ENCODE data around the gene LARGE1. TPM values are rescaled to one million over a fixed set of nuclear protein-coding genes. Genes with fewer than 3 reads are reported as not detected.

The LARGE1 gene
- total RNA-seq, 1 donor from 2014 or later, result 27.4 TPM

DNA sequence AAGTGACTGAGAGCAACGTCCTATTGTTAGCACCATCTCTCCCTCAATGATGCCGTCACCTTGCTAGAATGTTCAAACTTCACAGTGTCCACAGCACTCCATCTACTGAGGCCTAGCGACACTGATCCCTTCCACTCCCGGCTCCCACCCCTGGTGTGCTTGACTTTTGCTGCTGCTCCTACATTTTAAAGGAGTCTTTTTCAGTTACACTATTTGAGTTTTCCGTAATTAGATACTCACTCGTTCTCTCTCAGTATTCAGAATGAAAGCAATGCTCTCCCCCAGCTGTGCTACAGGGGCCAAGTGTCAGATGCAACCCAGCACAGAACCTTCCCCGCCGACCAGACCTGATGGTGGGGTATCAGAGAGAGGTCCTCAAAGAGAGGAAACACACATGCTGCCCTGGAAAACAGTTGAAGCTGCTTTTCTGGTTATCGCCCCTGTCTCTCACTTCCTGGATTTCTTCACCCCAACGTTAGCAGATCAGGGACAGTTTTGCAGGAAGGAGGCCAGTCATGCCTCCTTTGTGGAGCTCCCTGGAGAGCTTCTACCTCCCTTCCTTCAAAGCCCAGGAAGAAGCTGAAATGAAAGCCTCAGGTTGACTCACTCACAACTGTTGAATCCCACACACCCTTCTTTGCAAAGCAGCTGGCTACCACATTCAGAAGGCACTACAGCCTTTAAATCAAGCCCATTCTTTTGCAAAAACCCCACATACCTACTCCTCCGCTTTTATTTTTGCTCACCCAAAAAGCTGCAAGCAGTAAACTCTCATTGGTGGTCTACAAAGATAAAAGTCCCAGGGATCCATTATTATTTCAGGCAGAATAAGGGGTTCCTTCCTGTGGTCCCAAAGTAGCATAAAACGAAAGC, 23.5 kb downstream of the LARGE1 start:
- Histone ChIP-seq H3K36me3 (no peaks in the 10 kb centered on the region), H3K27me3 (ENCODE audit: low read depth) (no peaks in the 10 kb centered on the region), H3K9me3 (no peaks in the 10 kb centered on the region), H3K27ac (no peak overlapping the region), H3K4me1 (no peaks in the 10 kb centered on the region), H3K4me3 (no peak overlapping the region)
- ATAC-seq, result no peak
- intact Hi-C loops (cut with DNase I), result no loop called here
- no peak for DNase-seq
- TF ChIP-seq, protein P1, sequence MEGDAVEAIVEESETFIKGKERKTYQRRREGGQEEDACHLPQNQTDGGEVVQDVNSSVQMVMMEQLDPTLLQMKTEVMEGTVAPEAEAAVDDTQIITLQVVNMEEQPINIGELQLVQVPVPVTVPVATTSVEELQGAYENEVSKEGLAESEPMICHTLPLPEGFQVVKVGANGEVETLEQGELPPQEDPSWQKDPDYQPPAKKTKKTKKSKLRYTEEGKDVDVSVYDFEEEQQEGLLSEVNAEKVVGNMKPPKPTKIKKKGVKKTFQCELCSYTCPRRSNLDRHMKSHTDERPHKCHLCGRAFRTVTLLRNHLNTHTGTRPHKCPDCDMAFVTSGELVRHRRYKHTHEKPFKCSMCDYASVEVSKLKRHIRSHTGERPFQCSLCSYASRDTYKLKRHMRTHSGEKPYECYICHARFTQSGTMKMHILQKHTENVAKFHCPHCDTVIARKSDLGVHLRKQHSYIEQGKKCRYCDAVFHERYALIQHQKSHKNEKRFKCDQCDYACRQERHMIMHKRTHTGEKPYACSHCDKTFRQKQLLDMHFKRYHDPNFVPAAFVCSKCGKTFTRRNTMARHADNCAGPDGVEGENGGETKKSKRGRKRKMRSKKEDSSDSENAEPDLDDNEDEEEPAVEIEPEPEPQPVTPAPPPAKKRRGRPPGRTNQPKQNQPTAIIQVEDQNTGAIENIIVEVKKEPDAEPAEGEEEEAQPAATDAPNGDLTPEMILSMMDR (IDR thresholded peaks at IDR 0.05), result no peak

GRCh38 chr22:33896154-33896553, 24.1 kb downstream of the LARGE1 start:
- Histone ChIP-seq H3K9me3 (no peaks in the 10 kb centered on the region), H3K4me3 (no peak overlapping the region), H3K4me1 (no peaks in the 10 kb centered on the region), H3K36me3 (no peaks in the 10 kb centered on the region), H3K27ac (no peak overlapping the region), H3K27me3 (ENCODE audit: low read depth) (no peaks in the 10 kb centered on the region)
- intact Hi-C loops (cut with DNase I), result no loop called here
- DNase-seq (no peak), ATAC-seq (no peak)
- TF ChIP-seq, protein P1 (IDR thresholded peaks at IDR 0.05), result no peak

DNA sequence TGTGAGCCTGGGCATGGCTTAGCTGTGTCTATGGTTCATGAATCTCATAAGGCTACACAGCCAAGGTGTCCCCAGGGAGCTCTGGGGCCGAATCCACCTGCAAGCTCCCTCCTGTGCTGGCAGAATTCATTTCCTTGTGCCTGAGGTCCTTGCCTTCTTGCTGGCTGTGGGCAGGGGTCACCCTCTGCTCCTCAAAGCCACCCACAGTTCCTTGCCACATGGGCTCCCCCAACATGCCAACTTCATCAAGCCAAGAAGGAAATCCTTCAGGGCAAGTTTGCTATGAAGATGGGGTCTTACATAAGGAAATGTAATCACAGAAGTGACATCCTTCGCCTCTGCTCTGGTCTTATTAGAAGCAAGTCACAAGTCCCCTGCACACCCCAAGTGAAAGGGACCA, 24.8 kb downstream of the LARGE1 start:
- H3K4me3 ChIP-seq, result no peak overlapping the region
- no peaks in the 10 kb centered on the region for H3K27me3 ChIP-seq (ENCODE audit: low read depth)

DNA sequence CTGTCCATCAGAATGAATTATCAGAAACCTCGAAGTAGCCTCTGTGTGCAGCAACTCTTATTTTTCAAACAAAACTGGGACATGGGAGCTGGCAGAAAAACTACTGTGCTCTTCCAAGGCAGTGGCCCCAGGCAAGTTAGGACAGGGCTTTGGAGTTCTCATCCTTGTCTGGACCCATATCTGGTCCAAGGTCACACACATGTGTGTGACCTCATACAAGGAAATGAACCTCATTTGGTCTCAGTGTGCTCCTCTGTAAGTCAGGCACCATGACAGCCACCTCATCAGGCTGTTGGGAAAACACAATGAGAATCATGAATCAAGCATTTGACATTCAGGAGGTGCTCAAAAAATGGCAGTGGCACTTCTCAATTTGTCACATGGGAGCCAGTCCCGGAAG, 25.8 kb downstream of the LARGE1 start:
- H3K36me3 ChIP-seq, result no peaks in the 10 kb centered on the region
- no peaks in the 10 kb centered on the region for H3K4me1 ChIP-seq
- H3K27me3 ChIP-seq (ENCODE audit: low read depth), result no peaks in the 10 kb centered on the region
- no peak overlapping the region for H3K27ac ChIP-seq
- no peak overlapping the region for H3K4me3 ChIP-seq
- no peaks in the 10 kb centered on the region for H3K9me3 ChIP-seq
- TF ChIP-seq, protein P1 (IDR thresholded peaks at IDR 0.05), result no peak
- no peak for ATAC-seq
- DNase-seq, result no peak
- intact Hi-C loops (cut with DNase I), result no loop called here

More for the DNA sequence above, 24.8 kb downstream of the LARGE1 start:
- DNase-seq, result no peak
- Histone ChIP-seq H3K27ac (no peak overlapping the region), H3K9me3 (no peaks in the 10 kb centered on the region), H3K4me1 (no peaks in the 10 kb centered on the region), H3K36me3 (no peaks in the 10 kb centered on the region)
- intact Hi-C loops (cut with DNase I), result no loop called here
- ATAC-seq, result no peak
- TF ChIP-seq, protein P1 (IDR thresholded peaks at IDR 0.05), result no peak

DNA sequence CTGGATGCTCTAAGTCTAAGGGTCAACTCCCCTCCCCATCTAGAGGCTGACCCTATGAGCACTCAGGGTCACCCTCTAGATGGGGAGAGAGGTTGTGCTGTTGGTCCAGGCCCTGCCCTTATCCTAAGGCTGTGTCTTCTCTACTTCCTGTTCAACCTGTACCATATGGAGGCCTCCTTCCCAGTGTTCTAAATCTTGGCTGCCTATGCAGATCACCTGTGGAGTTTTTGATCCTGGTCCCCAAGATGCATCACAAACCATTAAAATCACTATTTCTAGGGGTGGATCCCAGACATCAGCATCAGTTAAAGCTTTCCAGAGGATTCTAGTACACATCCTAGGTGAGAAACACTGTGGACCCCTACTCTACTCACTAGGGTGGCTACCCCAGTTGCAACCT, 26.2 kb downstream of the LARGE1 start:
- H3K4me1 ChIP-seq, result no peaks in the 10 kb centered on the region
- no peaks in the 10 kb centered on the region for H3K9me3 ChIP-seq
- H3K4me3 ChIP-seq, result no peak overlapping the region
- ATAC-seq (no peak), DNase-seq (no peak)
- no peaks in the 10 kb centered on the region for H3K36me3 ChIP-seq
- TF ChIP-seq, protein P1 (IDR thresholded peaks at IDR 0.05), result no peak
- H3K27ac ChIP-seq, result no peak overlapping the region
- no peaks in the 10 kb centered on the region for H3K27me3 ChIP-seq (ENCODE audit: low read depth)
- intact Hi-C loops (cut with DNase I), result no loop called here

All from lower lobe of right lung (tissue), 2 donors.